ENCODE measurements around the gene IL22RA2.

IL22RA2 gene

GRCh38 chr6:137162692-137163306 lies 10.6 kb downstream of the IL22RA2 start (continued):
- TF ChIP-seq, protein P1, sequence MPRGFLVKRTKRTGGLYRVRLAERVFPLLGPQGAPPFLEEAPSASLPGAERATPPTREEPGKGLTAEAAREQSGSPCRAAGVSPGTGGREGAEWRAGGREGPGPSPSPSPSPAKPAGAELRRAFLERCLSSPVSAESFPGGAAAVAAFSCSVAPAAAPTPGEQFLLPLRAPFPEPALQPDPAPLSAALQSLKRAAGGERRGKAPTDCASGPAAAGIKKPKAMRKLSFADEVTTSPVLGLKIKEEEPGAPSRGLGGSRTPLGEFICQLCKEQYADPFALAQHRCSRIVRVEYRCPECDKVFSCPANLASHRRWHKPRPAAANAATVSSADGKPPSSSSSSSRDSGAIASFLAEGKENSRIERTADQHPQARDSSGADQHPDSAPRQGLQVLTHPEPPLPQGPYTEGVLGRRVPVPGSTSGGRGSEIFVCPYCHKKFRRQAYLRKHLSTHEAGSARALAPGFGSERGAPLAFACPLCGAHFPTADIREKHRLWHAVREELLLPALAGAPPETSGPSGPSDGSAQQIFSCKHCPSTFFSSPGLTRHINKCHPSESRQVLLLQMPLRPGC (tag by site-specific recombination; IDR thresholded peaks at IDR 0.05), result no peak
- TF ChIP-seq REST (tag by site-specific recombination; IDR thresholded peaks at IDR 0.05) (no peak), ZNF280C (tag by site-specific recombination; IDR thresholded peaks at IDR 0.05) (no peak), KLF7 (tag by site-specific recombination; IDR thresholded peaks at IDR 0.05; ENCODE audit: borderline replicate concordance) (no peak), ZNF561 (tag by site-specific recombination; IDR thresholded peaks at IDR 0.05; ENCODE audit: borderline replicate concordance) (no peak), ZNF704 (tag by site-specific recombination; IDR thresholded peaks at IDR 0.05) (no peak)
- TF ChIP-seq, protein P2, sequence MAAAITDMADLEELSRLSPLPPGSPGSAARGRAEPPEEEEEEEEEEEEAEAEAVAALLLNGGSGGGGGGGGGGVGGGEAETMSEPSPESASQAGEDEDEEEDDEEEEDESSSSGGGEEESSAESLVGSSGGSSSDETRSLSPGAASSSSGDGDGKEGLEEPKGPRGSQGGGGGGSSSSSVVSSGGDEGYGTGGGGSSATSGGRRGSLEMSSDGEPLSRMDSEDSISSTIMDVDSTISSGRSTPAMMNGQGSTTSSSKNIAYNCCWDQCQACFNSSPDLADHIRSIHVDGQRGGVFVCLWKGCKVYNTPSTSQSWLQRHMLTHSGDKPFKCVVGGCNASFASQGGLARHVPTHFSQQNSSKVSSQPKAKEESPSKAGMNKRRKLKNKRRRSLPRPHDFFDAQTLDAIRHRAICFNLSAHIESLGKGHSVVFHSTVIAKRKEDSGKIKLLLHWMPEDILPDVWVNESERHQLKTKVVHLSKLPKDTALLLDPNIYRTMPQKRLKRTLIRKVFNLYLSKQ (tag by site-specific recombination; IDR thresholded peaks at IDR 0.05; ENCODE audit: borderline replicate concordance), result no peak

DNA sequence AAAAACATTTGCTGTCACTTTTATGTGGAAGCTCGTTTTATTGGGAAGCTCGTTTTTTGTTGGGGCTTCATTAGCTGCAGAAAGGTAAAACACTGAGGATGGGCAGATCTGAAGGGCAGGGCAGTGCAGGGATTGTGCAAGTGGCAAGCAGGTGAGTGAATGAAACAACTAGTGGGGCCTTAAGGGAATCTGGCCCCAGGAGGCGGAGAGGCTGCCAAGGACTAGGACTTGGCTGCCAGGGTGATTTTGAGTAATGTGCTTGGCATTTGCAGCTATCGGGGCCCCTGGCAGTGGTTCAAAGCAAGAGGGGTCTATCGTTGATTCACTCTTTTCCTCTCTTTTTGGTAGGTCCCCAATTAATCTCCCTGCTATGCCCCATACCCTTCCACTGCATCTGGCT lies 11.5 kb downstream of the IL22RA2 start:
- no peak overlapping the region for H3K4me3 ChIP-seq (ENCODE audit: low read depth, low read length)
- H3K4me1 ChIP-seq (ENCODE audit: control insufficient read depth, insufficient read depth, low read length), result no peaks in the 10 kb centered on the region
- H3K36me3 ChIP-seq (ENCODE audit: control insufficient read depth in 2 of 2, insufficient read depth in 1 of 2, low read length in 2 of 2), result no peaks in the 10 kb centered on the region
- H3K9me3 ChIP-seq (ENCODE audit: control insufficient read depth, insufficient read depth, low read depth, low read length), result no peaks in the 10 kb centered on the region
- CTCF ChIA-PET, result interaction anchor here (0.6 to 1.5 kb wide), 4 partner anchors 39 to 289 kb away, joined by 3 to 4 read pairs (median 3); no protein-coding TSS in a partner anchor
- no peak overlapping the region for H3K27ac ChIP-seq (ENCODE audit: extremely low read depth, low read depth, low read length)
- TF ChIP-seq ZNF555 (tag by site-specific recombination; conservative IDR thresholded peaks at IDR 0.05) (no peak), ZNF707 (tag by site-specific recombination; IDR thresholded peaks at IDR 0.05) (no peak), RBAK (tag by site-specific recombination; IDR thresholded peaks at IDR 0.05) (no peak)
- POLR2A ChIA-PET, result no interaction called here

DNA sequence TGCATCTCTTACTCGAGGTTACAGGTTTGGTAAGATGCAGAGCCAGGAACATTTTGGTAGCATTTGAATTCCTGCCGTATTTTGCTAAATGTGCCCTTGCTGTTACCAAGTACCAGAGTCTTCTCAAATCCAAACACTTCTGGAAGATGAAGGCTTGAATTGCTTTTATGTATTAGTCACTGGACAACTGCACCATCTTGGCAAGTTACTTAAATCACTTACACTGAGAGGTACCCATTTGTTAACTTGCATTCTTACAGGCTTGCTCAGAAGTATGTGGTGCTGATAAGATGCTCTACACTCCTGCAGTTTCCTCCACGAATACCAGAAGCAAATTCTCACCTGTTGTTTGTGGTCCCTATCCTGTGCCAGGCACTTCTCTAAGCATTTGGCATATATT lies 12.7 kb downstream of the IL22RA2 start:
- Histone ChIP-seq H3K9me3 (ENCODE audit: control insufficient read depth, insufficient read depth, low read depth, low read length) (no peaks in the 10 kb centered on the region), H3K27ac (ENCODE audit: extremely low read depth, low read depth, low read length) (no peak overlapping the region), H3K4me1 (ENCODE audit: control insufficient read depth, insufficient read depth, low read length) (no peaks in the 10 kb centered on the region), H3K36me3 (ENCODE audit: control insufficient read depth in 2 of 2, insufficient read depth in 1 of 2, low read length in 2 of 2) (no peaks in the 10 kb centered on the region), H3K4me3 (ENCODE audit: low read depth, low read length) (no peak overlapping the region)
- ChIA-PET CTCF (interaction anchor here (1.5 kb wide), 1 partner anchor 67 kb away, joined by 4 read pairs; no protein-coding TSS in a partner anchor), POLR2A (no interaction called here)
- TF ChIP-seq, protein P1 (tag by site-specific recombination; IDR thresholded peaks at IDR 0.05), result no peak
- TF ChIP-seq, protein P3, sequence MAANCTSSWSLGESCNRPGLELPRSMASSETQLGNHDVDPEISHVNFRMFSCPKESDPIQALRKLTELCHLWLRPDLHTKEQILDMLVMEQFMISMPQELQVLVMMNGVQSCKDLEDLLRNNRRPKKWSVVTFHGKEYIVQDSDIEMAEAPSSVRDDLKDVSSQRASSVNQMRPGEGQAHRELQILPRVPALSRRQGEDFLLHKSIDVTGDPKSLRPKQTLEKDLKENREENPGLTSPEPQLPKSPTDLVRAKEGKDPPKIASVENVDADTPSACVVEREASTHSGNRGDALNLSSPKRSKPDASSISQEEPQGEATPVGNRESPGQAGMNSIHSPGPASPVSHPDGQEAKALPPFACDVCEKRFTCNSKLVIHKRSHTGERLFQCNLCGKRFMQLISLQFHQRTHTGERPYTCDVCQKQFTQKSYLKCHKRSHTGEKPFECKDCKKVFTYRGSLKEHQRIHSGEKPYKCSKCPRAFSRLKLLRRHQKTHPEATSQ (tag by site-specific recombination; IDR thresholded peaks at IDR 0.05), result no peak
- TF ChIP-seq KLF1 (tag by site-specific recombination; IDR thresholded peaks at IDR 0.05) (no peak), ZSCAN30 (tag by site-specific recombination; IDR thresholded peaks at IDR 0.05) (no peak), ZNF175 (tag by site-specific recombination; IDR thresholded peaks at IDR 0.05) (no peak), ZNF350 (tag by site-specific recombination; IDR thresholded peaks at IDR 0.05) (no peak), GLIS2 (tag by site-specific recombination; IDR thresholded peaks at IDR 0.05) (no peak)
- TF ChIP-seq, protein P4, sequence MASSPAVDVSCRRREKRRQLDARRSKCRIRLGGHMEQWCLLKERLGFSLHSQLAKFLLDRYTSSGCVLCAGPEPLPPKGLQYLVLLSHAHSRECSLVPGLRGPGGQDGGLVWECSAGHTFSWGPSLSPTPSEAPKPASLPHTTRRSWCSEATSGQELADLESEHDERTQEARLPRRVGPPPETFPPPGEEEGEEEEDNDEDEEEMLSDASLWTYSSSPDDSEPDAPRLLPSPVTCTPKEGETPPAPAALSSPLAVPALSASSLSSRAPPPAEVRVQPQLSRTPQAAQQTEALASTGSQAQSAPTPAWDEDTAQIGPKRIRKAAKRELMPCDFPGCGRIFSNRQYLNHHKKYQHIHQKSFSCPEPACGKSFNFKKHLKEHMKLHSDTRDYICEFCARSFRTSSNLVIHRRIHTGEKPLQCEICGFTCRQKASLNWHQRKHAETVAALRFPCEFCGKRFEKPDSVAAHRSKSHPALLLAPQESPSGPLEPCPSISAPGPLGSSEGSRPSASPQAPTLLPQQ (tag by site-specific recombination; IDR thresholded peaks at IDR 0.05), result no peak
